ENCODE measurements around the gene VWC2.

Gene VWC2

GRCh38 chr7:49878627-49879026, 105.2 kb downstream of the VWC2 start:
- H3K4me1 ChIP-seq, result no peaks in the 10 kb centered on the region

GRCh38 chr7:49883933-49884332, 110.5 kb downstream of the VWC2 start:
- Histone ChIP-seq H3K27me3 (no peaks in the 10 kb centered on the region), H3K36me3 (no peaks in the 10 kb centered on the region), H3K4me3 (ENCODE audit: low read depth, low read length) (no peak overlapping the region), H3K9me3 (no peaks in the 10 kb centered on the region), H3K4me1 (no peaks in the 10 kb centered on the region)
- TF ChIP-seq CTCF (IDR thresholded peaks at IDR 0.05; ENCODE audit: low read depth, low read length), result no peak
- DNase-seq, result no peak

More at GRCh38 chr7:49878627-49879026, 105.2 kb downstream of the VWC2 start:
- H3K4me3 ChIP-seq (ENCODE audit: low read depth, low read length), result no peak overlapping the region
- H3K9me3 ChIP-seq, result no peaks in the 10 kb centered on the region
- TF ChIP-seq CTCF (IDR thresholded peaks at IDR 0.05; ENCODE audit: low read depth, low read length), result no peak
- no peaks in the 10 kb centered on the region for H3K27me3 ChIP-seq
- no peaks in the 10 kb centered on the region for H3K36me3 ChIP-seq
- no peak for DNase-seq

- no peaks in the 10 kb centered on the region for H3K4me1 ChIP-seq
- TF ChIP-seq CTCF (IDR thresholded peaks at IDR 0.05; ENCODE audit: low read depth, low read length), result no peak
- H3K4me3 ChIP-seq (ENCODE audit: low read depth, low read length), result no peak overlapping the region
- H3K9me3 ChIP-seq, result no peaks in the 10 kb centered on the region
- no peak for DNase-seq
- H3K27me3 ChIP-seq, result no peaks in the 10 kb centered on the region
- no peaks in the 10 kb centered on the region for H3K36me3 ChIP-seq
Observed at GRCh38 chr7:49885593-49886285, 112.3 kb downstream of the VWC2 start.

- Histone ChIP-seq H3K27me3 (no peaks in the 10 kb centered on the region), H3K4me1 (no peaks in the 10 kb centered on the region), H3K36me3 (no peaks in the 10 kb centered on the region), H3K9me3 (no peaks in the 10 kb centered on the region), H3K4me3 (ENCODE audit: low read depth, low read length) (no peak overlapping the region)
- DNase-seq, result no peak
- TF ChIP-seq CTCF (IDR thresholded peaks at IDR 0.05; ENCODE audit: low read depth, low read length), result no peak
Observed at GRCh38 chr7:49892481-49892880, 119.0 kb downstream of the VWC2 start.

- Histone ChIP-seq H3K4me1 (no peaks in the 10 kb centered on the region), H3K9me3 (no peaks in the 10 kb centered on the region), H3K36me3 (no peaks in the 10 kb centered on the region), H3K27me3 (no peaks in the 10 kb centered on the region), H3K4me3 (ENCODE audit: low read depth, low read length) (no peak overlapping the region)
- no peak for TF ChIP-seq CTCF (IDR thresholded peaks at IDR 0.05; ENCODE audit: low read depth, low read length)
- no peak for DNase-seq
Observed at GRCh38 chr7:49893131-49893530, 119.7 kb downstream of the VWC2 start.

- DNase-seq, result no peak
- no peaks in the 10 kb centered on the region for H3K9me3 ChIP-seq
- H3K4me3 ChIP-seq (ENCODE audit: low read depth, low read length), result no peak overlapping the region
- no peaks in the 10 kb centered on the region for H3K4me1 ChIP-seq
- TF ChIP-seq CTCF (IDR thresholded peaks at IDR 0.05; ENCODE audit: low read depth, low read length), result no peak
- H3K27me3 ChIP-seq, result no peaks in the 10 kb centered on the region
- no peaks in the 10 kb centered on the region for H3K36me3 ChIP-seq
Observed at GRCh38 chr7:49894543-49894942, 121.1 kb downstream of the VWC2 start.

Data from BE2C (cell line).